Measurements from ENCODE around the gene TMEM169.
"Not testable (repeated sequence)": the region's sequence is repeated elsewhere in the genome, so short reads cannot be mapped to it uniquely, and the experiment has no call there.

The TMEM169 gene

GRCh38 chr2:216134958-216135541 lies 53.3 kb downstream of the TMEM169 start:
- no peak for DNase-seq

- DNase-seq = no peak
These were observed 58.2 kb downstream of the TMEM169 start for GRCh38 chr2:216139884-216140283.

GRCh38 chr2:216141516-216141915 lies 59.8 kb downstream of the TMEM169 start:
- DNase-seq = not testable (repeated sequence)

GRCh38 chr2:216142540-216142939 lies 60.8 kb downstream of the TMEM169 start:
- DNase-seq = no peak

GRCh38 chr2:216144372-216144771 lies 62.7 kb downstream of the TMEM169 start:
- DNase-seq = no peak

- no peak for DNase-seq
These were observed 63.1 kb downstream of the TMEM169 start for GRCh38 chr2:216144857-216145256.

- no peak for DNase-seq
These were observed 64.9 kb downstream of the TMEM169 start for GRCh38 chr2:216146573-216146972.

- no peak for DNase-seq
These were observed 65.7 kb downstream of the TMEM169 start for GRCh38 chr2:216147172-216148131.

- DNase-seq = no peak
These were observed 67.3 kb downstream of the TMEM169 start for GRCh38 chr2:216148983-216149382.

- no peak for DNase-seq
These were observed 68.0 kb downstream of the TMEM169 start for GRCh38 chr2:216149741-216150140.

- no peak for DNase-seq
These were observed 69.8 kb downstream of the TMEM169 start for GRCh38 chr2:216151313-216152025.
